Colonic mucosa (tissue), 4 donors: ENCODE data around the gene ANO2. TPM values are rescaled to one million over a fixed set of nuclear protein-coding genes. Genes with fewer than 3 reads are reported as not detected.

Experiments used
- DNase-seq: peaks from one replicate; pipeline ENCODE4 v3.0.0-alpha.2; 2020
- H3K27ac ChIP-seq: fragments of 200-600 bp; one replicate; pipeline ENCODE4 v1.8.0; 2021
- H3K27me3 ChIP-seq: fragments of 200-600 bp; one replicate; pipeline ENCODE4 v1.8.0; 2021
- H3K36me3 ChIP-seq: fragments of 200-600 bp; one replicate; pipeline ENCODE4 v1.8.0; 2021
- H3K4me1 ChIP-seq: fragments of 200-600 bp; one replicate; pipeline ENCODE4 v1.8.0; 2021; ENCODE audit warnings: mild to moderate bottlenecking
- H3K4me3 ChIP-seq: fragments of 200-600 bp; one replicate; pipeline ENCODE4 v1.8.0; 2021
- H3K9ac ChIP-seq, 2 donors: one replicate each; pipeline ENCODE4 v1.7.0; 2013; ENCODE audit warnings: control low read depth in 2 of 2, low read depth in 2 of 2, low read length in 2 of 2
- H3K9me3 ChIP-seq: fragments of 200-600 bp; one replicate; pipeline ENCODE4 v1.8.0; 2021
- CTCF ChIP-seq: fragments of 200-600 bp; IDR thresholded peaks from one replicate; pipeline ENCODE4 v1.8.0; 2022; ENCODE audit warnings: antibody characterized with exemption, mild to moderate bottlenecking
- intact Hi-C: fragments of 100-400 bp; cut with DNase I; formaldehyde crosslinking; loops from one replicate; pipeline ENCODE4 v1.14.1; 2022
- total RNA-seq, 2 donors: library from RNA; stranded (reverse); fragmentation: NEBNext Ultra II Directional in 1 of 2; extraction: Animal tissue kit (Norgen Biotek cat#: 25700) in 1 of 2; gene quantifications; one replicate each; pipeline ENCODE4 v1.2.1, GENCODE V29; 2021
- donor health status: healthy.
- donor health status: DM: no; HTN: no; CAD: no.
- donor health status: DM: no; HTN: no; CAD: no.

Gene ANO2
- total RNA-seq, 2 donors from 2014 or later, result 1.1 to 2.2 TPM

- Histone ChIP-seq H3K36me3 (no peaks in the 10 kb centered on the region), H3K27me3 (no peaks in the 10 kb centered on the region), H3K4me3 (no peak overlapping the region), H3K27ac (no peak overlapping the region), H3K4me1 (no peaks in the 10 kb centered on the region), H3K9me3 (no peaks in the 10 kb centered on the region), H3K9ac (no peak overlapping the region)
- no peak for TF ChIP-seq CTCF
- intact Hi-C loops, result no loop called here
- no peak for DNase-seq
Observed at GRCh38 chr12:5612556-5613410, 332.3 kb downstream of the ANO2 start.

- DNase-seq, result no peak
- TF ChIP-seq CTCF, result no peak
- no peaks in the 10 kb centered on the region for H3K36me3 ChIP-seq
- no peak overlapping the region for H3K27ac ChIP-seq
- no peaks in the 10 kb centered on the region for H3K9me3 ChIP-seq
- intact Hi-C loops, result no loop called here
- H3K4me3 ChIP-seq, result no peak overlapping the region
- H3K27me3 ChIP-seq, result no peaks in the 10 kb centered on the region
- no peak overlapping the region for H3K9ac ChIP-seq
- H3K4me1 ChIP-seq, result no peaks in the 10 kb centered on the region
Observed at GRCh38 chr12:5611162-5611561, 333.9 kb downstream of the ANO2 start.

- Histone ChIP-seq H3K9me3 (no peaks in the 10 kb centered on the region), H3K4me3 (no peak overlapping the region)
- TF ChIP-seq CTCF, result no peak
Observed at GRCh38 chr12:5599378-5599777, 345.7 kb downstream of the ANO2 start.

GRCh38 chr12:5593998-5594397, 351.1 kb downstream of the ANO2 start:
- no peak overlapping the region for H3K27ac ChIP-seq
- H3K4me1 ChIP-seq, result no peaks in the 10 kb centered on the region
- intact Hi-C loops, result no loop called here
- H3K27me3 ChIP-seq, result no peaks in the 10 kb centered on the region
- H3K36me3 ChIP-seq, result no peaks in the 10 kb centered on the region
- H3K9me3 ChIP-seq, result no peaks in the 10 kb centered on the region
- TF ChIP-seq CTCF, result no peak
- H3K9ac ChIP-seq, result no peak overlapping the region
- H3K4me3 ChIP-seq, result no peak overlapping the region
- DNase-seq, result no peak

More at GRCh38 chr12:5599378-5599777, 345.7 kb downstream of the ANO2 start:
- no peaks in the 10 kb centered on the region for H3K4me1 ChIP-seq
- H3K9ac ChIP-seq, result no peak overlapping the region
- intact Hi-C loops, result no loop called here
- H3K27ac ChIP-seq, result no peak overlapping the region
- H3K36me3 ChIP-seq, result no peaks in the 10 kb centered on the region
- no peak for DNase-seq
- no peaks in the 10 kb centered on the region for H3K27me3 ChIP-seq

GRCh38 chr12:5593086-5593485, 352.0 kb downstream of the ANO2 start:
- TF ChIP-seq CTCF, result no peak
- Histone ChIP-seq H3K4me3 (no peak overlapping the region), H3K27me3 (no peaks in the 10 kb centered on the region), H3K9me3 (no peaks in the 10 kb centered on the region), H3K27ac (no peak overlapping the region), H3K36me3 (no peaks in the 10 kb centered on the region), H3K9ac (no peak overlapping the region), H3K4me1 (no peaks in the 10 kb centered on the region)
- DNase-seq, result no peak
- intact Hi-C loops, result no loop called here
